Thyroid gland (tissue), 4 donors: ENCODE measurements around the gene CATSPER1.

ENCODE experiments used
- CTCF ChIP-seq, 6 experiments: fragments of 200-600 bp in 3 of 6; fragments of 450-650 bp in 3 of 6; sonication (generic) in 3 of 6; IDR thresholded peaks; one replicate each; pipeline ENCODE4 v1.5.1; 2016 to 2019; ENCODE audit warnings: antibody characterized with exemption in 6 of 6, mild to moderate bottlenecking in 2 of 6, inconsistent platforms in 1 of 6, moderate library complexity in 1 of 6
- POLR2A ChIP-seq, 2 donors: fragments of 450-650 bp; IDR thresholded peaks; one replicate each; pipeline ENCODE4 v1.6.1; 2017; ENCODE audit warnings: antibody characterized with exemption in 2 of 2, mild to moderate bottlenecking in 2 of 2, moderate library complexity in 1 of 2

GRCh38 chr11:66035653-66036333, 9.5 kb upstream of the CATSPER1 start:
- TF ChIP-seq CTCF (IDR thresholded peaks at IDR 0.05) = no peak
- no peak for TF ChIP-seq POLR2A (IDR thresholded peaks at IDR 0.05)
